ENCODE results near the gene TMEM14C.
"Not testable (repeated sequence)": the region's sequence is repeated elsewhere in the genome, so short reads cannot be mapped to it uniquely, and the experiment has no call there.

Gene TMEM14C

GRCh38 chr6:10694302-10695085 is 28.4 kb upstream of the TMEM14C start, which contains the start of the genes C6orf52 and PAK1IP1:
TSS of gene C6orf52 (minus strand) at chr6:10694616. CDS start at chr6:10687550, 7,066 bp downstream.
TSS of gene PAK1IP1 (plus strand) at chr6:10694972. CDS start at chr6:10694986, 14 bp downstream.
- Histone ChIP-seq H3K36me3 (ENCODE audit: control insufficient read depth, insufficient read depth, low read length) (peaks cover 4% of the 10 kb centered on the region), H3K4me1 (ENCODE audit: control insufficient read depth, insufficient read depth, low read length) (peaks cover 7% of the 10 kb centered on the region), H3K27me3 (ENCODE audit: control insufficient read depth, insufficient read depth, low read length) (no peaks in the 10 kb centered on the region), H3K4me3 (ENCODE audit: low read depth, low read length) (peak within 1 kb of the TSS; percentile 99), H3K9ac (ENCODE audit: low read depth, low read length) (peak within 1 kb of the TSS; percentile 80), H3K9me3 (ENCODE audit: control insufficient read depth, insufficient read depth, low read length) (no peaks in the 10 kb centered on the region)

- Histone ChIP-seq H3K36me3 (ENCODE audit: control insufficient read depth, insufficient read depth, low read length) (peaks cover 4% of the 10 kb centered on the region), H3K4me1 (ENCODE audit: control insufficient read depth, insufficient read depth, low read length) (peaks cover 7% of the 10 kb centered on the region), H3K4me3 (ENCODE audit: low read depth, low read length) (peak overlapping the region; percentile 99), H3K27me3 (ENCODE audit: control insufficient read depth, insufficient read depth, low read length) (no peaks in the 10 kb centered on the region), H3K9me3 (ENCODE audit: control insufficient read depth, insufficient read depth, low read length) (no peaks in the 10 kb centered on the region), H3K9ac (ENCODE audit: low read depth, low read length) (peak overlapping the region; percentile 80)
Observed at GRCh38 chr6:10695086-10695657, 27.7 kb upstream of the TMEM14C start.

GRCh38 chr6:10696655-10697054 is 26.2 kb upstream of the TMEM14C start:
- no peak overlapping the region for H3K4me3 ChIP-seq (ENCODE audit: low read depth, low read length)
- H3K27me3 ChIP-seq (ENCODE audit: control insufficient read depth, insufficient read depth, low read length): no peaks in the 10 kb centered on the region
- H3K9ac ChIP-seq (ENCODE audit: low read depth, low read length): no peak overlapping the region
- H3K9me3 ChIP-seq (ENCODE audit: control insufficient read depth, insufficient read depth, low read length): no peaks in the 10 kb centered on the region
- peaks cover 9% of the 10 kb centered on the region for H3K36me3 ChIP-seq (ENCODE audit: control insufficient read depth, insufficient read depth, low read length)
- peaks cover 7% of the 10 kb centered on the region for H3K4me1 ChIP-seq (ENCODE audit: control insufficient read depth, insufficient read depth, low read length)

- no peak overlapping the region for H3K4me3 ChIP-seq (ENCODE audit: low read depth, low read length)
- no peaks in the 10 kb centered on the region for H3K36me3 ChIP-seq (ENCODE audit: control insufficient read depth, insufficient read depth, low read length)
- peaks cover 11% of the 10 kb centered on the region for H3K9me3 ChIP-seq (ENCODE audit: control insufficient read depth, insufficient read depth, low read length)
- no peak overlapping the region for H3K9ac ChIP-seq (ENCODE audit: low read depth, low read length)
- H3K27me3 ChIP-seq (ENCODE audit: control insufficient read depth, insufficient read depth, low read length): no peaks in the 10 kb centered on the region
- no peaks in the 10 kb centered on the region for H3K4me1 ChIP-seq (ENCODE audit: control insufficient read depth, insufficient read depth, low read length)
Observed at GRCh38 chr6:10713962-10714361, 8.9 kb upstream of the TMEM14C start.

- no peaks in the 10 kb centered on the region for H3K27me3 ChIP-seq (ENCODE audit: control insufficient read depth, insufficient read depth, low read length)
- H3K4me1 ChIP-seq (ENCODE audit: control insufficient read depth, insufficient read depth, low read length): peaks cover 5% of the 10 kb centered on the region
- H3K4me3 ChIP-seq (ENCODE audit: low read depth, low read length): no peak overlapping the region
- H3K36me3 ChIP-seq (ENCODE audit: control insufficient read depth, insufficient read depth, low read length): no peaks in the 10 kb centered on the region
- peaks cover 14% of the 10 kb centered on the region for H3K9me3 ChIP-seq (ENCODE audit: control insufficient read depth, insufficient read depth, low read length)
- no peak overlapping the region for H3K9ac ChIP-seq (ENCODE audit: low read depth, low read length)
Observed at GRCh38 chr6:10719296-10719963, 3.4 kb upstream of the TMEM14C start.

GRCh38 chr6:10719964-10720264 is 3.0 kb upstream of the TMEM14C start:
- Histone ChIP-seq H3K9ac (ENCODE audit: low read depth, low read length) (no peak overlapping the region), H3K4me3 (ENCODE audit: low read depth, low read length) (no peak overlapping the region), H3K27me3 (ENCODE audit: control insufficient read depth, insufficient read depth, low read length) (no peaks in the 10 kb centered on the region), H3K9me3 (ENCODE audit: control insufficient read depth, insufficient read depth, low read length) (peaks cover 14% of the 10 kb centered on the region), H3K4me1 (ENCODE audit: control insufficient read depth, insufficient read depth, low read length) (peaks cover 5% of the 10 kb centered on the region), H3K36me3 (ENCODE audit: control insufficient read depth, insufficient read depth, low read length) (peaks cover 1% of the 10 kb centered on the region)

GRCh38 chr6:10720265-10720959 is 2.5 kb upstream of the TMEM14C start:
- Histone ChIP-seq H3K36me3 (ENCODE audit: control insufficient read depth, insufficient read depth, low read length) (peaks cover 4% of the 10 kb centered on the region), H3K9me3 (ENCODE audit: control insufficient read depth, insufficient read depth, low read length) (peaks cover 14% of the 10 kb centered on the region), H3K9ac (ENCODE audit: low read depth, low read length) (no peak overlapping the region), H3K4me3 (ENCODE audit: low read depth, low read length) (no peak overlapping the region), H3K27me3 (ENCODE audit: control insufficient read depth, insufficient read depth, low read length) (no peaks in the 10 kb centered on the region), H3K4me1 (ENCODE audit: control insufficient read depth, insufficient read depth, low read length) (peaks cover 5% of the 10 kb centered on the region)

GRCh38 chr6:10720960-10721849 is 1.7 kb upstream of the TMEM14C start:
- H3K36me3 ChIP-seq (ENCODE audit: control insufficient read depth, insufficient read depth, low read length): peaks cover 12% of the 10 kb centered on the region
- H3K27me3 ChIP-seq (ENCODE audit: control insufficient read depth, insufficient read depth, low read length); H3K4me3 ChIP-seq (ENCODE audit: low read depth, low read length); H3K4me1 ChIP-seq (ENCODE audit: control insufficient read depth, insufficient read depth, low read length); H3K9ac ChIP-seq (ENCODE audit: low read depth, low read length): not testable (repeated sequence)
- H3K9me3 ChIP-seq (ENCODE audit: control insufficient read depth, insufficient read depth, low read length): peaks cover 14% of the 10 kb centered on the region

GRCh38 chr6:10721850-10722569 is 860 bp upstream of the TMEM14C start:
- Histone ChIP-seq H3K36me3 (ENCODE audit: control insufficient read depth, insufficient read depth, low read length) (peaks cover 12% of the 10 kb centered on the region), H3K27me3 (ENCODE audit: control insufficient read depth, insufficient read depth, low read length) (no peaks in the 10 kb centered on the region), H3K9me3 (ENCODE audit: control insufficient read depth, insufficient read depth, low read length) (peaks cover 14% of the 10 kb centered on the region), H3K9ac (ENCODE audit: low read depth, low read length) (peak overlapping the region; percentile 32), H3K4me1 (ENCODE audit: control insufficient read depth, insufficient read depth, low read length) (peaks cover 5% of the 10 kb centered on the region), H3K4me3 (ENCODE audit: low read depth, low read length) (peak overlapping the region; percentile 91)

- H3K9ac ChIP-seq (ENCODE audit: low read depth, low read length): peak overlapping the region; percentile 32
- no peaks in the 10 kb centered on the region for H3K27me3 ChIP-seq (ENCODE audit: control insufficient read depth, insufficient read depth, low read length)
- peaks cover 12% of the 10 kb centered on the region for H3K36me3 ChIP-seq (ENCODE audit: control insufficient read depth, insufficient read depth, low read length)
- H3K4me3 ChIP-seq (ENCODE audit: low read depth, low read length): peak overlapping the region; percentile 91
- peaks cover 5% of the 10 kb centered on the region for H3K4me1 ChIP-seq (ENCODE audit: control insufficient read depth, insufficient read depth, low read length)
- peaks cover 14% of the 10 kb centered on the region for H3K9me3 ChIP-seq (ENCODE audit: control insufficient read depth, insufficient read depth, low read length)
Observed at GRCh38 chr6:10722570-10722819, 375 bp upstream of the TMEM14C start.

GRCh38 chr6:10723567-10723881 is 654 bp downstream of the TMEM14C start:
- Histone ChIP-seq H3K36me3 (ENCODE audit: control insufficient read depth, insufficient read depth, low read length) (peaks cover 14% of the 10 kb centered on the region), H3K9ac (ENCODE audit: low read depth, low read length) (peak overlapping the region; percentile 90), H3K27me3 (ENCODE audit: control insufficient read depth, insufficient read depth, low read length) (no peaks in the 10 kb centered on the region), H3K9me3 (ENCODE audit: control insufficient read depth, insufficient read depth, low read length) (peaks cover 7% of the 10 kb centered on the region), H3K4me1 (ENCODE audit: control insufficient read depth, insufficient read depth, low read length) (peaks cover 5% of the 10 kb centered on the region), H3K4me3 (ENCODE audit: low read depth, low read length) (peak overlapping the region; percentile 91)
